ENCODE results near the gene ETV6. TPM values are rescaled to one million over a fixed set of nuclear protein-coding genes. Genes with fewer than 3 reads are reported as not detected.

The ETV6 gene
- total and polyA plus RNA-seq, 2 of the 8 experiments (the other 6 are each of a cell fraction or from before 2014, with no cell fraction given) = 5.5 to 23.9 TPM

DNA sequence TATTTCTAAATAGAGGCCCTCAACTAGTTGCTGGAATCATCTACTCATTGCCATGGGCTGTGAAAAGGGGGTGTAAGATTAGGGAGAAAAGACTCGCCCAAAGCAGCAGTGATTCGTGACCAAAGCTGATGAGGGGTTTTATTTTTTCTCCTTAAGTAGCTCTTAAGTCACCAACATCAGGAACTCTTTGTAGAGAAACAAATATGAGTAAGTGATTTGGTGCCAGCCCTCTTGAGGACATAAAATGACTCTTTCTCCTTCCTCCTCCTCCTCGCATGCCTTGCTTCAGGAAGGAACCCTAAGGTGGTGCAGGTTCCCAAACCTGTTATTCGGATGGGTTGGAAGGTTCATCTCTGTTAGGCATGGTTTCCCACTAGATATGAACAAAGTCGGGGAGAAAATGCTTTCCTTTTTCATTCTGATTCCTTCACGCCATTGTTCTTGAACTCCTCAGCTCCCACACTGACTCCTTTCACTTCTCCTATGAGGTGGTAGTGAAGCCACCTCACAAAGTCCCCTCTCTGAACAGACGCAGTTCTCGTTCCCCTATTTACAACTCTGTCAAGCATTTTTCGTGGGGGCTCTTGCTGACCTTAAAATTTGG, 113.4 kb downstream of the ETV6 start (continued):
- TF ChIP-seq SP4 (IDR thresholded peaks at IDR 0.05; ENCODE audit: low read length) = no peak

Measured in H1 (cell line).